Gastroesophageal sphincter (tissue), 4 donors: ENCODE results near the gene MAPKBP1. TPM values are rescaled to one million over a fixed set of nuclear protein-coding genes. Genes with fewer than 3 reads are reported as not detected.

Experiments
- ATAC-seq: fragments of 150-250 bp; one replicate; pipeline ENCODE4 v1.9.1; 2016; ENCODE audit warnings: mild to moderate bottlenecking, moderate library complexity
- H3K27ac ChIP-seq, 4 donors: fragments of 200-600 bp; sonication (generic) in 3 of 4; 1 replicate in 3 of 4; 2 replicates in 1 of 4; pipeline ENCODE4 v1.5.1; 2016 to 2019
- H3K27me3 ChIP-seq: fragments of 200-600 bp; sonication (generic); one replicate; pipeline ENCODE4 v1.5.1; 2019
- H3K36me3 ChIP-seq, 2 donors: fragments of 200-600 bp; sonication (generic); one replicate each; pipeline ENCODE4 v1.5.1; 2019; ENCODE audit warnings: control low read depth in 1 of 2
- H3K4me1 ChIP-seq, 3 donors: fragments of 200-600 bp; sonication (generic); 1 replicate in 2 of 3; 2 replicates in 1 of 3; pipeline ENCODE4 v1.5.1; 2016 to 2019; ENCODE audit warnings: control low read depth in 2 of 3
- H3K4me3 ChIP-seq, 2 donors: fragments of 200-600 bp; sonication (generic); one replicate each; pipeline ENCODE4 v1.5.1; 2019; ENCODE audit warnings: mild to moderate bottlenecking in 1 of 2, moderate library complexity in 1 of 2
- H3K9me3 ChIP-seq, 3 donors: fragments of 200-600 bp; sonication (generic); one replicate each; pipeline ENCODE4 v1.5.1; 2017 to 2019; ENCODE audit warnings: control low read depth in 2 of 3
- EP300 ChIP-seq: sonication (generic); formaldehyde crosslinking; IDR thresholded peaks from one replicate; pipeline ENCODE4 v1.6.1; 2017; ENCODE audit warnings: antibody characterized with exemption, mild to moderate bottlenecking
- POLR2A ChIP-seq, 2 donors: fragments of 450-650 bp; IDR thresholded peaks; one replicate each; pipeline ENCODE4 v1.6.1; 2017; ENCODE audit warnings: antibody characterized with exemption in 2 of 2, mild to moderate bottlenecking in 2 of 2, moderate library complexity in 1 of 2
- POLR2AphosphoS5 ChIP-seq: sonication (generic); formaldehyde crosslinking; IDR thresholded peaks from one replicate; pipeline ENCODE4 v1.6.1; 2017; ENCODE audit warnings: antibody characterized with exemption
- WGBS, 2 donors: methylation state at CpG; one replicate each; pipeline ENCODE4 v1.1.5; 2018; ENCODE audit warnings: low coverage in 1 of 2; 5-methylcytosine and 5-hydroxymethylcytosine counted together
- total RNA-seq, 4 donors: library from RNA; depleted of rRNA; stranded (reverse); fragments of >200 nt; gene quantifications; one replicate each; pipeline ENCODE4 v1.1.0, GENCODE V29; 2016
- TF ChIP-seq, protein P1 (sequence below), 4 experiments: fragments of 200-600 bp in 2 of 4; fragments of 450-650 bp in 2 of 4; sonication (generic) in 1 of 4; IDR thresholded peaks; one replicate each; pipeline ENCODE4 v1.5.1; 2017 to 2019; ENCODE audit warnings: antibody characterized with exemption in 4 of 4, mild to moderate bottlenecking in 2 of 4, moderate library complexity in 2 of 4

Gene MAPKBP1
- total RNA-seq, 4 donors from 2014 or later, result 25.1 to 48.9 (median 30.6) TPM

DNA sequence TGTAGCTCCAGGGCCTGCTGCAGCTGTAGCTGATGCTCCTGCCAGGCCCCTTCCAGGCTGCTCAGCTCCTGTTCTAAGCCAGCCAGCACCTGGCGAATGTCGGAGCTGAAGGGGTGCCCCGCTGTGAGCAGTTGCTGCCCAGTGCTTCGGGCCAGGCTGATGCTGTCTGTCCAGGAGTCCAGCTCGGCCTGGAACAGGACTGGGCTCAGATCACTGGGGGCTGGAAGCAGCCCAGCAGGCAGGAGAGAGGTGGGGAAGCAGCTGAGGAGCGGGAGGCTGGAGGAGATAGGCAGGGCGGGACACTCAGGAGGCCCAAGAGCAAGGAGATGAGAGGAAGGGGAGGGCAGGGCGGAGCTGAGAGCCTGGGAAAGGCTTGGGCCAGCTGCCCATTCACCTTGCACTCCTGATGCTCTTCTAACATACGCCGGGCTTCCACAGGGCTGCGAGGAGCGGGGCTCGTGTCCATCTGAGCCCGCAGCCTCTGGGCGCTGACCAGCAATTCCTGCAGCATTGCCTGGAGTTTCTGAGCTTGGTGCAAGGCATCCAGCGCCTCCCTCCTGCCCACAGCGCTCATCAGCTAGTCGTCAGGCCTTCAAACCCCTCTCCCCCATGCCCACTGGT lies 87.6 kb downstream of the MAPKBP1 start:
- WGBS, 2 donors, result 88 to 92% methylated on average over 6 to 8 of the region's 18 CpGs

DNA sequence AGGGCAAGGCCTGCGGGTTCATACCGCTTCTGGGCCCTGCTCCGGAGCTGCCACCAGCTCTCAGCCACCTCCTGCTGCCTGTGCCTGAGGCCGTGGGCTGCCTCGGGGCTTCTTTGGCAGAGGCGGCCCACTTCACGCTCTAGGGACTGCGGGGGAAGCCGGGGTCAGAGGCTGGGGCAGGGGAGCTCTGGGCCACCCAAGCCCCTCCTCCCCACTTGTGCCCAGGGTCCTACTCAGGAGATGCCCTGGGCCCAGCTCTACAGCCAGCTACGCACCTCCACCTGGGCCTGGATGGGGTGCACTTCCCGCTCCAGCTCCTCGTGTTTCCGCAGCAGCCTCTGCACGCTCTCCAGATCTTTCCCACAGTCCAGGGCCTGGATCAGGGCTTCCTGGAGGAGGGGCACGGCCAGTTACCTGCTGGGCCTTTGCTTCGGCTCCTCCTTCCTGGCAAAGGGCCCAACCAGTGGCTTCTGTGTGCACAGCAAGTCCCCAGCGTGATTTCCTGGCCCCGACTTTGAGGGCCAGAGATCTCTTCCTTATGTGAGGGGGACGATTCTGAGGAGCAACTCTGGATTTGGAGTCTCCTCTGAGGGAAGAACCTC lies 88.3 kb downstream of the MAPKBP1 start:
- no peak for ATAC-seq
- 80 to 93% methylated on average over 2 to 3 of the region's 19 CpGs for WGBS, 2 donors
- Histone ChIP-seq H3K4me1 (no peaks in the 10 kb centered on the region), H3K4me3 (no peak overlapping the region), H3K36me3 (no peaks in the 10 kb centered on the region), H3K9me3 (no peaks in the 10 kb centered on the region), H3K27me3 (peaks cover 14% of the 10 kb centered on the region), H3K27ac (no peak overlapping the region)
- TF ChIP-seq, protein P1, sequence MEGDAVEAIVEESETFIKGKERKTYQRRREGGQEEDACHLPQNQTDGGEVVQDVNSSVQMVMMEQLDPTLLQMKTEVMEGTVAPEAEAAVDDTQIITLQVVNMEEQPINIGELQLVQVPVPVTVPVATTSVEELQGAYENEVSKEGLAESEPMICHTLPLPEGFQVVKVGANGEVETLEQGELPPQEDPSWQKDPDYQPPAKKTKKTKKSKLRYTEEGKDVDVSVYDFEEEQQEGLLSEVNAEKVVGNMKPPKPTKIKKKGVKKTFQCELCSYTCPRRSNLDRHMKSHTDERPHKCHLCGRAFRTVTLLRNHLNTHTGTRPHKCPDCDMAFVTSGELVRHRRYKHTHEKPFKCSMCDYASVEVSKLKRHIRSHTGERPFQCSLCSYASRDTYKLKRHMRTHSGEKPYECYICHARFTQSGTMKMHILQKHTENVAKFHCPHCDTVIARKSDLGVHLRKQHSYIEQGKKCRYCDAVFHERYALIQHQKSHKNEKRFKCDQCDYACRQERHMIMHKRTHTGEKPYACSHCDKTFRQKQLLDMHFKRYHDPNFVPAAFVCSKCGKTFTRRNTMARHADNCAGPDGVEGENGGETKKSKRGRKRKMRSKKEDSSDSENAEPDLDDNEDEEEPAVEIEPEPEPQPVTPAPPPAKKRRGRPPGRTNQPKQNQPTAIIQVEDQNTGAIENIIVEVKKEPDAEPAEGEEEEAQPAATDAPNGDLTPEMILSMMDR (IDR thresholded peaks at IDR 0.05), result no peak
- no peak for TF ChIP-seq POLR2AphosphoS5
- TF ChIP-seq POLR2A (IDR thresholded peaks at IDR 0.05), result no peak
- TF ChIP-seq EP300, result no peak

More for the DNA sequence above, 87.6 kb downstream of the MAPKBP1 start:
- Histone ChIP-seq H3K4me3 (no peak overlapping the region), H3K9me3 (no peaks in the 10 kb centered on the region), H3K36me3 (no peaks in the 10 kb centered on the region), H3K4me1 (no peaks in the 10 kb centered on the region), H3K27ac (no peak overlapping the region), H3K27me3 (peaks cover 21% of the 10 kb centered on the region)
- ATAC-seq, result no peak
- TF ChIP-seq EP300 (no peak), POLR2A (IDR thresholded peaks at IDR 0.05) (no peak), POLR2AphosphoS5 (no peak)
- TF ChIP-seq, protein P1 (IDR thresholded peaks at IDR 0.05), result no peak

DNA sequence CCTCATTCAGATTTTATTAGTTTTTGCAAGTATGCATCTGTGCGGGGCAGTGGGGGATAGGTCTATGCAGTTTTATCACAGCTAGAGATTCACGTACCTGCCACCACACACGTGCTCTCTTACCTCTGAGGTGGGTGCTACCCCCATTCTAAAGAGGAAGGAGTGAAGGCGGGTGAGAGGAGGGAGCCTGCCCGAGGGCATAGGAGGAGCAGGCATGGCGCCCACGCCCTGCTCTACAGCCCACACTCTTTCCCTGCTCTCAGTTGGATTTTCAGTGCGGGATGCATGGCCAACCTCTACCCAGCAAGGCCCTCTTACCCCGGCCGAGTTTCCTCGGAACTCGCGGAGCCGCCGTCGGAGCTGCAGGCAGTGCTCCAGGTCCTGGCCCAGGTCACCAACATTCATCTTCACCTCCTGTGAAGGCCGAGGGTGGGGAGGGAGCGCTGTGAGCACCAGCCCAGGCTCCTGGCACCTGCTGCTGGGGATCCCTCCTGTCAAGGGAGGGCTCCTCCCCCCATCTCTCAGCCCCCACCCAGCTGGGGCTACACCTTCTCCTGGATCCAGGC lies 91.3 kb downstream of the MAPKBP1 start:
- TF ChIP-seq EP300 (no peak), POLR2AphosphoS5 (no peak), POLR2A (IDR thresholded peaks at IDR 0.05) (no peak)
- TF ChIP-seq, protein P1 (IDR thresholded peaks at IDR 0.05), result no peak
- no peak overlapping the region for H3K4me3 ChIP-seq
- no peaks in the 10 kb centered on the region for H3K27me3 ChIP-seq
- no peak overlapping the region for H3K27ac ChIP-seq
- no peaks in the 10 kb centered on the region for H3K36me3 ChIP-seq
- H3K4me1 ChIP-seq, result no peaks in the 10 kb centered on the region
- H3K9me3 ChIP-seq, result no peaks in the 10 kb centered on the region
- 84 to 85% methylated on average over 5 to 10 of the region's 18 CpGs for WGBS, 2 donors
- no peak for ATAC-seq

DNA sequence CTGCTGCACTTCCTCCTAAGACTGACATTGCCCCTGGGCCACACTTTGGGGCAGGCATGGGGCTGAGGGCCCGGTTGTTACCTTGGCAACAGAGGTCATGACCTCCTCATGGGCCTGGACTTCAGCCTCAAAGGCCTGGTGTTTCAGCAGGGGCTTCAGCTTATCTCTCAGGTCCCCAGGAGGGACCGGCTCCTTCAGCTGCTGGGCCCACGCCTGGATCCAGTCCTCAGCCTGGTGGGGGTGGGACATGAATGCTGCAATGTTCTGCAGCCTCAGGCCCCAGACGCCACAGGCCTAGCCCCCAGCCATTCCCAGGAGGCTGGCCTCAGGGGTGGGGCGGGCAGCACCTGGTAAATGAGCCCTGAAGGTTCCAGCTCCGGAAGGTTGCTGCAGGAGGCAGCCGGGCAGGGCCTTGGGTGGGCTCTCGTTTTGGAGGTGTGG lies 92.0 kb downstream of the MAPKBP1 start:
- TF ChIP-seq EP300 (no peak), POLR2AphosphoS5 (no peak), POLR2A (IDR thresholded peaks at IDR 0.05) (no peak)
- TF ChIP-seq, protein P1 (IDR thresholded peaks at IDR 0.05), result no peak
- H3K27me3 ChIP-seq, result no peaks in the 10 kb centered on the region
- no peak for ATAC-seq
- H3K27ac ChIP-seq, result no peak overlapping the region
- H3K36me3 ChIP-seq, result no peaks in the 10 kb centered on the region
- H3K4me1 ChIP-seq, result no peaks in the 10 kb centered on the region
- H3K4me3 ChIP-seq, result no peak overlapping the region
- no CpG with 5 or more reads among the region's 8 CpGs for WGBS, 2 donors
- no peaks in the 10 kb centered on the region for H3K9me3 ChIP-seq
